DOHH2 (cell line): ENCODE results near the gene USP32.

Source experiments
- H3F3A ChIP-seq: fragments of 200-600 bp; sonication (generic), shearing (Covaris generic); 2 replicates; pipeline ENCODE4 v1.6.0; 2016; ENCODE audit warnings: antibody characterized with exemption, mild to moderate bottlenecking; ENCODE audit not compliant: control insufficient read depth, insufficient read depth
- H3K27ac ChIP-seq: fragments of 200-600 bp; sonication (generic); 2 replicates; pipeline ENCODE4 v1.5.1; 2014; ENCODE audit warnings: low read depth, mild to moderate bottlenecking, low read length, moderate library complexity
- H3K27me3 ChIP-seq: fragments of 200-600 bp; sonication (generic); 2 replicates; pipeline ENCODE4 v1.6.1; 2014; ENCODE audit warnings: mild to moderate bottlenecking, low read length, mixed read lengths; ENCODE audit not compliant: control insufficient read depth
- H3K36me3 ChIP-seq: fragments of 200-600 bp; sonication (generic); 2 replicates; pipeline ENCODE4 v1.6.1; 2014; ENCODE audit warnings: mild to moderate bottlenecking, low read length, moderate library complexity, mixed read lengths; ENCODE audit not compliant: control insufficient read depth
- H3K4me1 ChIP-seq: fragments of 200-600 bp; sonication (generic); 2 replicates; pipeline ENCODE4 v1.6.1; 2014; ENCODE audit warnings: mild to moderate bottlenecking, low read length, mixed read lengths; ENCODE audit not compliant: control insufficient read depth
- H3K4me2 ChIP-seq: fragments of 200-600 bp; sonication (generic); 2 replicates; pipeline ENCODE4 v1.6.0; 2014; ENCODE audit warnings: mild to moderate bottlenecking, low read length, moderate library complexity
- H3K4me3 ChIP-seq: fragments of 200-600 bp; sonication (generic); 2 replicates; pipeline ENCODE4 v1.5.1; 2014; ENCODE audit warnings: mild to moderate bottlenecking, low read length, mixed read lengths
- H3K79me2 ChIP-seq: fragments of 200-600 bp; sonication (generic); 2 replicates; pipeline ENCODE4 v1.6.1; 2014; ENCODE audit warnings: mild to moderate bottlenecking, low read length, mixed read lengths; ENCODE audit not compliant: control insufficient read depth
- H3K9me2 ChIP-seq: fragments of 200-600 bp; sonication (generic); replicated peaks from 2 replicates; pipeline ENCODE4 v1.6.1; 2014; ENCODE audit warnings: mild to moderate bottlenecking, low read length, mixed read lengths; ENCODE audit not compliant: control insufficient read depth
- H3K9me3 ChIP-seq: fragments of 200-600 bp; sonication (generic); 2 replicates; pipeline ENCODE4 v1.6.1; 2014; ENCODE audit warnings: antibody characterized with exemption, low read length, mixed read lengths; ENCODE audit not compliant: control insufficient read depth, insufficient read depth
- H4K20me1 ChIP-seq: fragments of 200-600 bp; sonication (generic); 2 replicates; pipeline ENCODE4 v1.6.0; 2014; ENCODE audit warnings: low read depth, mild to moderate bottlenecking, antibody characterized with exemption, low read length, moderate library complexity; ENCODE audit not compliant: control insufficient read depth, insufficient read depth
- EZH2phosphoT487 ChIP-seq: fragments of 200-600 bp; sonication (generic); IDR thresholded peaks from 2 replicates; pipeline ENCODE4 v1.6.1; 2017; ENCODE audit warnings: borderline replicate concordance, mild to moderate bottlenecking, antibody characterized with exemption, low read length, moderate library complexity, mixed read lengths
- TF ChIP-seq, protein P1 (sequence below): fragments of 200-600 bp; sonication (generic); IDR thresholded peaks from one replicate; pipeline ENCODE4 v1.5.1; 2014; ENCODE audit warnings: antibody characterized with exemption, mild to moderate bottlenecking, low read depth, low read length; ENCODE audit not compliant: poor library complexity, severe bottlenecking

The USP32 gene

GRCh38 chr17:60311936-60312335, 80.0 kb downstream of the USP32 start:
- Histone ChIP-seq H3K4me3 (no peak overlapping the region), H3K27ac (no peak overlapping the region), H3K79me2 (peaks cover 3% of the 10 kb centered on the region)

DNA sequence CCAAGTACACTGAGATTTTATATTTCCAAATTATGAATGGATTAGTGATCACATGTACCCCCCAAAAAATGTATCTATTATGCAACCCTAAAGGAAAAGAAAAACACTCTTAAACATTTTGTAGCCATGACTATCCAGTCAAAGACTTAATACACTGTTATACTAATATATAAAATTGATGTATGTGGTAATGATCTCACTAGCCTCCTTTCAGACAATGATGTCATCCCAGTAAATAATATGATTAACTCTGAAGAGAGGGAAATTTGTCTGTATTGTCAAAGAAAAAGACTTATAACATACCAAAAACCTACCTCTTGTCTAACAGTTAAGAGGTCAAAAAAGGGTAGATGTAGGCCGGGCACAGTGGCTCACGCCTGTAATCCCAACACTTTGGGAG, 80.7 kb downstream of the USP32 start:
- TF ChIP-seq, protein P1, sequence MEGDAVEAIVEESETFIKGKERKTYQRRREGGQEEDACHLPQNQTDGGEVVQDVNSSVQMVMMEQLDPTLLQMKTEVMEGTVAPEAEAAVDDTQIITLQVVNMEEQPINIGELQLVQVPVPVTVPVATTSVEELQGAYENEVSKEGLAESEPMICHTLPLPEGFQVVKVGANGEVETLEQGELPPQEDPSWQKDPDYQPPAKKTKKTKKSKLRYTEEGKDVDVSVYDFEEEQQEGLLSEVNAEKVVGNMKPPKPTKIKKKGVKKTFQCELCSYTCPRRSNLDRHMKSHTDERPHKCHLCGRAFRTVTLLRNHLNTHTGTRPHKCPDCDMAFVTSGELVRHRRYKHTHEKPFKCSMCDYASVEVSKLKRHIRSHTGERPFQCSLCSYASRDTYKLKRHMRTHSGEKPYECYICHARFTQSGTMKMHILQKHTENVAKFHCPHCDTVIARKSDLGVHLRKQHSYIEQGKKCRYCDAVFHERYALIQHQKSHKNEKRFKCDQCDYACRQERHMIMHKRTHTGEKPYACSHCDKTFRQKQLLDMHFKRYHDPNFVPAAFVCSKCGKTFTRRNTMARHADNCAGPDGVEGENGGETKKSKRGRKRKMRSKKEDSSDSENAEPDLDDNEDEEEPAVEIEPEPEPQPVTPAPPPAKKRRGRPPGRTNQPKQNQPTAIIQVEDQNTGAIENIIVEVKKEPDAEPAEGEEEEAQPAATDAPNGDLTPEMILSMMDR: no peak
- TF ChIP-seq EZH2phosphoT487: no peak

More at GRCh38 chr17:60311936-60312335, 80.0 kb downstream of the USP32 start:
- Histone ChIP-seq H3F3A (no peaks in the 10 kb centered on the region), H3K9me3 (no peaks in the 10 kb centered on the region), H3K9me2 (no peaks in the 10 kb centered on the region), H3K36me3 (no peaks in the 10 kb centered on the region), H3K4me1 (peaks cover 10% of the 10 kb centered on the region), H3K27me3 (no peaks in the 10 kb centered on the region), H3K4me2 (no peak overlapping the region), H4K20me1 (no peaks in the 10 kb centered on the region)
- TF ChIP-seq EZH2phosphoT487: no peak
- TF ChIP-seq, protein P1: no peak

DNA sequence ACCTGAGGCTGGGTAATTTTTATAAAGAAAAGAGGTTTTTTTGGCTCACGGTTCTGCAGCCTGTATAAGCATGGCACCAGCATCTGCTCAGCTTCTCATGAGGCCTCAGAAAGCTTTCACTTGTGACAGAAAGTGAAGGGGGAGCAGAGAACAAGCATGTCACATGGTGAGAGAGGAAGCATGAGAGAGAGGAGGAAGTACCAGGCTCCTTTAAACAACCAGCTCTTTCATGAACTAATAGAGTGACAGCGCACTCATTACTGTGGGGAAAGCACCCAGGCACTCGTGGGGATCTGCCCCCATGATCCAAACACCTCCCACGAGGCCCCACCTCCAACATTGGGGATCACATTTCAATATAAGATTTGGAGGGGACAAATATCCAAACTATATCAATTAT, 86.8 kb downstream of the USP32 start:
- Histone ChIP-seq H3K36me3 (no peaks in the 10 kb centered on the region), H3F3A (no peaks in the 10 kb centered on the region; the same call in 1 of the 2 replicates), H3K4me3 (no peak overlapping the region), H3K4me2 (peak overlapping the region; percentile 26), H3K4me1 (peaks cover 15% of the 10 kb centered on the region), H3K9me3 (no peaks in the 10 kb centered on the region), H3K9me2 (no peaks in the 10 kb centered on the region), H3K79me2 (peaks cover 7% of the 10 kb centered on the region; the same call in 1 of the 2 replicates), H3K27me3 (no peaks in the 10 kb centered on the region), H3K27ac (no peak overlapping the region), H4K20me1 (no peaks in the 10 kb centered on the region)
- no peak for TF ChIP-seq EZH2phosphoT487
- TF ChIP-seq, protein P1: no peak

More for the DNA sequence above, 80.7 kb downstream of the USP32 start:
- no peaks in the 10 kb centered on the region for H3K27me3 ChIP-seq
- no peaks in the 10 kb centered on the region for H4K20me1 ChIP-seq
- no peak overlapping the region for H3K4me3 ChIP-seq
- H3K36me3 ChIP-seq: no peaks in the 10 kb centered on the region
- H3K9me2 ChIP-seq: no peaks in the 10 kb centered on the region
- peaks cover 10% of the 10 kb centered on the region for H3K4me1 ChIP-seq
- H3K9me3 ChIP-seq: no peaks in the 10 kb centered on the region
- peaks cover 3% of the 10 kb centered on the region for H3K79me2 ChIP-seq
- no peak overlapping the region for H3K4me2 ChIP-seq
- no peak overlapping the region for H3K27ac ChIP-seq
- no peaks in the 10 kb centered on the region for H3F3A ChIP-seq

GRCh38 chr17:60304502-60304901, 87.4 kb downstream of the USP32 start:
- Histone ChIP-seq H3K9me2 (no peaks in the 10 kb centered on the region), H3K4me1 (peaks cover 15% of the 10 kb centered on the region), H3K9me3 (no peaks in the 10 kb centered on the region), H3F3A (no peaks in the 10 kb centered on the region; the same call in 1 of the 2 replicates), H3K36me3 (no peaks in the 10 kb centered on the region), H3K27me3 (no peaks in the 10 kb centered on the region), H3K4me3 (no peak overlapping the region), H3K4me2 (peak overlapping the region; percentile 26), H4K20me1 (no peaks in the 10 kb centered on the region), H3K79me2 (peaks cover 7% of the 10 kb centered on the region; the same call in 1 of the 2 replicates), H3K27ac (no peak overlapping the region)
- no peak for TF ChIP-seq EZH2phosphoT487
- TF ChIP-seq, protein P1: no peak
